Glutamatergic neuron (in vitro differentiated cells): Measurements from ENCODE around the gene BACH2. TPM values are rescaled to one million over a fixed set of nuclear protein-coding genes. Genes with fewer than 3 reads are reported as not detected.
"Not testable (repeated sequence)": the region's sequence is repeated elsewhere in the genome, so short reads cannot be mapped to it uniquely, and the experiment has no call there.

Experiments used
- DNase-seq: peaks from one replicate; pipeline ENCODE4 v3.0.0; 2022
- H3K27ac Mint-ChIP-seq: one replicate; pipeline ENCODE4 v1.8.0; 2020; ENCODE audit warnings: mild to moderate bottlenecking, mixed read lengths, inconsistent platforms; ENCODE audit not compliant: unreplicated experiment
- H3K27me3 Mint-ChIP-seq: one replicate; pipeline ENCODE4 v1.8.0; 2020; ENCODE audit warnings: mild to moderate bottlenecking, moderate library complexity, mixed read lengths, inconsistent platforms; ENCODE audit not compliant: unreplicated experiment
- H3K36me3 Mint-ChIP-seq: one replicate; pipeline ENCODE4 v1.8.0; 2020; ENCODE audit warnings: mild to moderate bottlenecking, mixed read lengths, inconsistent platforms; ENCODE audit not compliant: unreplicated experiment
- H3K4me1 Mint-ChIP-seq: one replicate; pipeline ENCODE4 v1.8.0; 2020; ENCODE audit warnings: mild to moderate bottlenecking, low read depth, mixed read lengths, inconsistent platforms; ENCODE audit not compliant: unreplicated experiment
- H3K4me3 Mint-ChIP-seq: one replicate; pipeline ENCODE4 v1.8.0; 2020; ENCODE audit warnings: mild to moderate bottlenecking, mixed read lengths, inconsistent platforms; ENCODE audit not compliant: unreplicated experiment
- H3K9me3 Mint-ChIP-seq: one replicate; pipeline ENCODE4 v1.8.0; 2020; ENCODE audit warnings: mild to moderate bottlenecking, moderate library complexity, mixed read lengths, inconsistent platforms; ENCODE audit not compliant: unreplicated experiment
- total RNA-seq: library from RNA; stranded (reverse); fragmentation: NEBNext Ultra II Directional; extraction: Animal tissue kit (Norgen Biotek cat#: 25700); gene quantifications from one replicate; pipeline ENCODE4 v1.2.1, GENCODE V29; 2021; ENCODE audit not compliant: unreplicated experiment
- TF ChIP-seq, protein P1 (sequence below): fragments of 200-600 bp; sonication (generic); IDR thresholded peaks from one replicate; pipeline ENCODE4 v1.5.0; 2021; ENCODE audit not compliant: partially characterized antibody, unreplicated experiment

The BACH2 gene
- total RNA-seq, 1 donor from 2014 or later = 96.4 TPM

DNA sequence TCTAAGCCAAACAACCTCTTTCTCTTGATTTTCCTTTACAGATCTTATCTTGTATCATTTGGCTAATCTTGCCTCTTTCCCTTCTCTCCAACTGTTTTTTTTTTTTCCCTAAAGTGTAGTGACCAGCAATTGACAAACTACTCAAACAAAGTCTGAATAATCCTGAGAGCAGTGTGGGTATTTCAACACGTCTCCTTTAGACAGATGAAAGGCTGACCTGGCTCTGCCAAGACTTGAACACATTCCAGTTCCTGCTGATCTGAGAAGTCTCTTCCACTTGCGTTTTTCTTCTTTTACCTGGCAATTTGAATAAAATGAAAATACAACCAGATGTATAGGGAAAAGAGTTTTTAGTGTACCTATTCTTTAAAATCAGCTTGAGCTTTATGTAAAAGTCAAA, 234.0 kb downstream of the BACH2 start:
- TF ChIP-seq, protein P1, sequence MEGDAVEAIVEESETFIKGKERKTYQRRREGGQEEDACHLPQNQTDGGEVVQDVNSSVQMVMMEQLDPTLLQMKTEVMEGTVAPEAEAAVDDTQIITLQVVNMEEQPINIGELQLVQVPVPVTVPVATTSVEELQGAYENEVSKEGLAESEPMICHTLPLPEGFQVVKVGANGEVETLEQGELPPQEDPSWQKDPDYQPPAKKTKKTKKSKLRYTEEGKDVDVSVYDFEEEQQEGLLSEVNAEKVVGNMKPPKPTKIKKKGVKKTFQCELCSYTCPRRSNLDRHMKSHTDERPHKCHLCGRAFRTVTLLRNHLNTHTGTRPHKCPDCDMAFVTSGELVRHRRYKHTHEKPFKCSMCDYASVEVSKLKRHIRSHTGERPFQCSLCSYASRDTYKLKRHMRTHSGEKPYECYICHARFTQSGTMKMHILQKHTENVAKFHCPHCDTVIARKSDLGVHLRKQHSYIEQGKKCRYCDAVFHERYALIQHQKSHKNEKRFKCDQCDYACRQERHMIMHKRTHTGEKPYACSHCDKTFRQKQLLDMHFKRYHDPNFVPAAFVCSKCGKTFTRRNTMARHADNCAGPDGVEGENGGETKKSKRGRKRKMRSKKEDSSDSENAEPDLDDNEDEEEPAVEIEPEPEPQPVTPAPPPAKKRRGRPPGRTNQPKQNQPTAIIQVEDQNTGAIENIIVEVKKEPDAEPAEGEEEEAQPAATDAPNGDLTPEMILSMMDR = no peak
- DNase-seq = no peak
- H3K27ac Mint-ChIP-seq = no peak overlapping the region
- H3K36me3 Mint-ChIP-seq = peaks cover 18% of the 10 kb centered on the region
- no peaks in the 10 kb centered on the region for H3K27me3 Mint-ChIP-seq
- peaks cover 5% of the 10 kb centered on the region for H3K9me3 Mint-ChIP-seq
- H3K4me3 Mint-ChIP-seq = no peak overlapping the region
- H3K4me1 Mint-ChIP-seq = no peaks in the 10 kb centered on the region

DNA sequence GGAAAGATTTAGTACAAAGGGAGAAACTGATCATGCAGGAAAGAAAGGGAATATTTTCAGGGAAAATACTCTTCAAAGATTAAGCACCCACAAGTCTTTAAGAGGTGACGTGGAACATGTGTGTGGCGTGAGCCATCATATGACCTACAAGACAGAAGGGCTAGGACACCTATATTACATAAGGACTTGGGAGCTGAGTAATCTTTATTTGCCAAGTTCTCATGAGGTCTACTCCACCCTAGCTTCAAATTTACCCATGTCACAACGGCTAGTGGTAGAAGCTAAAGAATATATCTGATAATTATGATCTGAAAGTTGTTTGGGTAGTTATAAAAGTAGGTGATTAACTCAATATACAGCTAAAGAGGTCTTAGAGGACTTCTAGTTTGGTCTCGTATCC, 234.6 kb downstream of the BACH2 start:
- H3K4me3 Mint-ChIP-seq = no peak overlapping the region
- H3K4me1 Mint-ChIP-seq = no peaks in the 10 kb centered on the region
- no peaks in the 10 kb centered on the region for H3K27me3 Mint-ChIP-seq
- H3K36me3 Mint-ChIP-seq = peaks cover 17% of the 10 kb centered on the region
- no peak for DNase-seq
- H3K27ac Mint-ChIP-seq = no peak overlapping the region
- TF ChIP-seq, protein P1 = no peak
- H3K9me3 Mint-ChIP-seq = peaks cover 9% of the 10 kb centered on the region

DNA sequence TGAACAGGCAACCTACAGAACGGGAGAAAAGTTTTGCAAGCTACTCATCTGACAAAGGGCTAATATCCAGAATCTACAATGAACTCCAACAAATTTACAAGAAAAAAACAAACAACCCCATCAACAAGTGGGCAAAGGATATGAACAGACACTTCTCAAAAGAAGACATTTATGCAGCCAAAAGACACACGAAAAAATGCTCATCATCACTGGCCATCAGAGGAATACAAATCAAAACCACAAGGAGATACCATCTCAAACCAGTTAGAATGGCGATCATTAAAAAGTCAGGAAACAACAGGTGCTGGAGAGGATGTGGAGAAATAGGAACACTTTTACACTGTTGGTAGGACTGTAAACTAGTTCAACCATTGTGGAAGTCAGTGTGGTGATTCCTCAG, 237.5 kb downstream of the BACH2 start:
- H3K9me3 Mint-ChIP-seq = peaks cover 22% of the 10 kb centered on the region
- not testable (repeated sequence) for H3K4me1 Mint-ChIP-seq, H3K4me3 Mint-ChIP-seq, H3K27me3 Mint-ChIP-seq, H3K27ac Mint-ChIP-seq, DNase-seq
- H3K36me3 Mint-ChIP-seq = peaks cover 13% of the 10 kb centered on the region

DNA sequence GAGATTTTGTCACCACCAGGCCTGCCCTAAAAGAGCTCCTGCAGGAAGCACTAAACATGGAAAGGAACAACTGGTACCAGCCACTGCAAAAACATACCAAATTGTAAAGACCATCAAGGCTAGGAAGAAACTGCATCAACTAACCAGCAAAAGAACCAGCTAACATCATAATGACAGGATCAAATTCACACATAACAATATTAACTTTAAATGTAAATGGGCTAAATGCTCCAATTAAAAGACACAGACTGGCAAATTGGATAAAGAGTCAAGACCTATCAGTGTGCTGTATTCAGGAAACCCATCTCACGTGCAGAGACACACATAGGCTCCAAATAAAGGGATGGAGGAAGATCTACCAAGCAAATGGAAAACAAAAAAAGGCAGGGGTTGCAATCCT, 240.7 kb downstream of the BACH2 start:
- not testable (repeated sequence) for H3K27me3 Mint-ChIP-seq, H3K27ac Mint-ChIP-seq, DNase-seq, H3K4me1 Mint-ChIP-seq, H3K4me3 Mint-ChIP-seq
- Mint-ChIP-seq H3K9me3 (peaks cover 30% of the 10 kb centered on the region), H3K36me3 (peaks cover 22% of the 10 kb centered on the region)

DNA sequence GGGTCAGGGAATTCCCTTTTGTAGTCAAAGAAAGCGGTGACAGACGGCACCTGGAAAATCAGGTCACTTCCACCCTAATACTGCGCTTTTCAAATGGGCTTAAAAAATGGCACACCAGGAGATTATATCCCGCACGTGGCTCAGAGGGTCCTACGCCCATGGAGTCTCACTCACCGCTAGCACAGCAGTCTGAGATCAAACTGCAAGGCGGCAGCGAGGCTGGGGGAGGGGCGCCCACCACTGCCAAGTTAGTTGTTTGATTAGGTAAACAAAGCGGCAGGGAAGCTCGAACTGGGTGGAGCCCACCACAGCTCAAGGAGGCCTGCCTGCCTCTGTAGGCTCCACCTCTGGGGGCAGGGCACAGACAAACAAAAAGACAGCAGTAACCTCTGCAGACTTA, 242.4 kb downstream of the BACH2 start:
- H3K27ac Mint-ChIP-seq, H3K4me3 Mint-ChIP-seq, H3K27me3 Mint-ChIP-seq, H3K4me1 Mint-ChIP-seq, DNase-seq: not testable (repeated sequence)
- peaks cover 22% of the 10 kb centered on the region for H3K36me3 Mint-ChIP-seq
- peaks cover 30% of the 10 kb centered on the region for H3K9me3 Mint-ChIP-seq

DNA sequence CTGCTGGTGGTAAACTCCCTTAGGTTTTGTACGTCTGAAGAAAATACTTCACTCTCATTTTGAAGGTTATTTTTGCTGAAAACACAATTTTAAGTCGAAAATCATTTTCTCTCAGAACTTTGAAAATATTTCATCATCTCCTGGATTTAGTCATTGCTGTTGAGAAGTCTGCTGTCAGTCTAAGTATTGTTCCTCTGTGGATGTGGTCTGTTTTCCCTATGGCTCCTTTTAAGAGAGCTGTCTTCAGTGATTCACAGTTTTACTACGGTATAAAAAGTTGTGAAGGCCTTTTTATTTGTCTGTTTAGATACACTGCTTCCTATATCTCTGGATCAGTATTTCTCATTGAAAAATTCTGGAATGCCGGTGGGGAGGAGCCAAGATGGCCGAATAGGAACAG, 243.0 kb downstream of the BACH2 start:
- Mint-ChIP-seq H3K27me3 (no peaks in the 10 kb centered on the region), H3K4me3 (no peak overlapping the region), H3K36me3 (peaks cover 22% of the 10 kb centered on the region), H3K9me3 (peaks cover 32% of the 10 kb centered on the region), H3K27ac (no peak overlapping the region), H3K4me1 (no peaks in the 10 kb centered on the region)
- TF ChIP-seq, protein P1 = no peak
- DNase-seq = no peak

DNA sequence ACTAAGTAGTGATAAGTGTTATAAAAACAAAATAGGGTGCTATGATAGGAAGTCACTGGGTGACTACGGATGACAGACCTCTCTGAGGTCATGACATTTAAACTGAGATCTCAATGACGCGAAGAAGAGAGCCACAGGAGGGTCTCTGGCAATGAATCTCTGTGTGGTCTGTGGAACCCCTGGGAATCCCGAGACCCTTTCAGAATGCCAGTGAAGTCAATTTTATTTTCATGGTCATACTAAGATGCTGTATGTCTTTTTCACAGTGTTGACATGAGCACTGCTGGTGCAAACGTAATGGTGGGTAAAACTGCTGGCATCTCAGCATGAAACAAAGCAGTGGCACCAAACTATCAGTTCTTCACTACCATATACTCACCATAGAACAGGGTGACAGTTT, 247.3 kb downstream of the BACH2 start:
- TF ChIP-seq, protein P1 = no peak
- H3K27me3 Mint-ChIP-seq = peaks cover 2% of the 10 kb centered on the region
- H3K27ac Mint-ChIP-seq = no peak overlapping the region
- peaks cover 10% of the 10 kb centered on the region for H3K9me3 Mint-ChIP-seq
- peaks cover 8% of the 10 kb centered on the region for H3K36me3 Mint-ChIP-seq
- no peak overlapping the region for H3K4me3 Mint-ChIP-seq
- H3K4me1 Mint-ChIP-seq = peaks cover 4% of the 10 kb centered on the region
- DNase-seq = no peak
